Measurements from ENCODE around the gene SH3BP5L. TPM values are rescaled to one million over a fixed set of nuclear protein-coding genes. Genes with fewer than 3 reads are reported as not detected.

The SH3BP5L gene
- total and polyA plus RNA-seq, 2 experiments from 2014 or later: 14.1 to 34.8 TPM

GRCh38 chr1:248844526-248844925 lies 18.8 kb upstream of the SH3BP5L start:
- Histone ChIP-seq H3K27ac (no peak overlapping the region), H3K4me3 (no peak overlapping the region), H3K4me1 (ENCODE audit: low read depth) (peaks cover 4% of the 10 kb centered on the region), H3K27me3 (no peaks in the 10 kb centered on the region), H3K9me3 (ENCODE audit: low read depth) (no peaks in the 10 kb centered on the region), H3K36me3 (peaks cover 33% of the 10 kb centered on the region)
- no peak for TF ChIP-seq CTCF (IDR thresholded peaks at IDR 0.05; ENCODE audit: low read depth, low read length)
- no peak for DNase-seq (ENCODE audit: low read depth in 1 of 2, low spot score in 1 of 2)

GRCh38 chr1:248843687-248844086 lies 18.0 kb upstream of the SH3BP5L start:
- Histone ChIP-seq H3K36me3 (peaks cover 27% of the 10 kb centered on the region), H3K4me3 (no peak overlapping the region), H3K27ac (no peak overlapping the region), H3K9me3 (ENCODE audit: low read depth) (no peaks in the 10 kb centered on the region), H3K4me1 (ENCODE audit: low read depth) (peaks cover 8% of the 10 kb centered on the region), H3K27me3 (no peaks in the 10 kb centered on the region)
- no peak for DNase-seq (ENCODE audit: low read depth in 1 of 2, low spot score in 1 of 2)
- TF ChIP-seq CTCF (IDR thresholded peaks at IDR 0.05; ENCODE audit: low read depth, low read length): no peak

GRCh38 chr1:248842781-248843331 lies 17.1 kb upstream of the SH3BP5L start:
- no peak for DNase-seq (ENCODE audit: low read depth in 1 of 2, low spot score in 1 of 2)
- TF ChIP-seq CTCF (IDR thresholded peaks at IDR 0.05; ENCODE audit: low read depth, low read length): no peak
- Histone ChIP-seq H3K27me3 (no peaks in the 10 kb centered on the region), H3K27ac (no peak overlapping the region), H3K36me3 (peaks cover 22% of the 10 kb centered on the region), H3K4me3 (no peak overlapping the region), H3K9me3 (ENCODE audit: low read depth) (no peaks in the 10 kb centered on the region), H3K4me1 (ENCODE audit: low read depth) (peaks cover 8% of the 10 kb centered on the region)

GRCh38 chr1:248841702-248842395 lies 16.1 kb upstream of the SH3BP5L start:
- peak; percentile 72 for TF ChIP-seq CTCF (IDR thresholded peaks at IDR 0.05; ENCODE audit: low read depth, low read length)
- H3K36me3 ChIP-seq: peaks cover 16% of the 10 kb centered on the region
- DNase-seq (ENCODE audit: low read depth in 1 of 2, low spot score in 1 of 2): peak; percentile 72 to 81
- H3K27ac ChIP-seq: peak overlapping the region; percentile 58
- H3K4me1 ChIP-seq (ENCODE audit: low read depth): peaks cover 8% of the 10 kb centered on the region
- no peaks in the 10 kb centered on the region for H3K27me3 ChIP-seq
- no peaks in the 10 kb centered on the region for H3K9me3 ChIP-seq (ENCODE audit: low read depth)
- no peak overlapping the region for H3K4me3 ChIP-seq

GRCh38 chr1:248840946-248841345 lies 15.2 kb upstream of the SH3BP5L start:
- H3K4me1 ChIP-seq (ENCODE audit: low read depth): peaks cover 8% of the 10 kb centered on the region
- no peak for DNase-seq (ENCODE audit: low read depth in 1 of 2, low spot score in 1 of 2)
- no peak overlapping the region for H3K27ac ChIP-seq
- no peak for TF ChIP-seq CTCF (IDR thresholded peaks at IDR 0.05; ENCODE audit: low read depth, low read length)
- H3K27me3 ChIP-seq: no peaks in the 10 kb centered on the region
- H3K4me3 ChIP-seq: no peak overlapping the region
- H3K9me3 ChIP-seq (ENCODE audit: low read depth): no peaks in the 10 kb centered on the region
- H3K36me3 ChIP-seq: peaks cover 9% of the 10 kb centered on the region
